ENCODE data around the gene CENPB. TPM values are rescaled to one million over a fixed set of nuclear protein-coding genes. Genes with fewer than 3 reads are reported as not detected.

The CENPB gene
- total and polyA plus RNA-seq, 2 of the 4 experiments (the other 2 are of a cell fraction), result 45.7 to 59.1 TPM

DNA sequence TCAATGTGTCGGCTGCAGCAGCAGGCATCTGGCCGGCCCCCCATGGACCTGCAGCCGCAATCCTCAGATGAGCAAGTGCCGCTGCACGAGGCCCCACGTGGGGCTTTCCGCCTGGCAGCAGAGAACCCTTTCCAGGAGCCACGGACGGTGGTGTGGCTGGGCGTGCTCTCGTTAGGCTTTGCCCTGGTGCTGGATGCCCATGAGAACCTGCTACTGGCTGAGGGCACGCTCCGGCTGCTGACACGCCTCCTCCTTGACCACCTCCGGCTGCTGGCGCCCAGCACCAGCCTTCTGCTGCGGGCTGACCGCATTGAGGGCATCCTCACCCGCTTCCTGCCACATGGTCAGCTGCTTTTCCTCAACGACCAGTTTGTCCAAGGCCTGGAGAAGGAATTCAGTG, 37.3 kb upstream of the CENPB start:
- ChIA-PET CTCF (no interaction called here), POLR2A (ENCODE audit: unreplicated experiment) (no interaction called here)
- no peak overlapping the region for H4K91ac ChIP-seq (ENCODE audit: insufficient read depth, low read depth, low read length)
- H3K14ac ChIP-seq (replicated peaks; ENCODE audit: low read depth, low read length), result no peak overlapping the region
- H3K27me3 ChIP-seq (ENCODE audit: control insufficient read depth, insufficient read depth, low read length), result no peaks in the 10 kb centered on the region
- no peak overlapping the region for H3K56ac ChIP-seq (ENCODE audit: extremely low read depth, insufficient read depth, low read length)
- no peak for DNase-seq
- 95% methylated on average over 14 of the region's 20 CpGs; no CpG with 5 or more reads in 1 of the 2 experiments for WGBS, 2 experiments (ENCODE audit: extremely low coverage in 2 of 2, insufficient read length in 1 of 2)
- no peak overlapping the region for H2BK15ac ChIP-seq (ENCODE audit: low read depth, low read length)
- no peak overlapping the region for H2BK120ac ChIP-seq (ENCODE audit: low read depth, low read length)
- H3K4ac ChIP-seq (ENCODE audit: low read depth, low read length), result no peak overlapping the region
- peaks cover 14 to 28% of the 10 kb centered on the region in 2 experiments; a peak in 3 of 4 replicates for H3K79me1 ChIP-seq (ENCODE audit: low read depth in 1 of 2, low read length in 2 of 2)
- H2AK5ac ChIP-seq (ENCODE audit: low read depth, low read length), result no peak overlapping the region
- no peak overlapping the region for H4K8ac ChIP-seq (ENCODE audit: low read depth in 2 of 2, low read length in 2 of 2)
- H3K4me2 ChIP-seq (ENCODE audit: low read depth, low read length), result no peak overlapping the region
- H2BK5ac ChIP-seq (ENCODE audit: low read depth, low read length, poor library complexity, severe bottlenecking), result no peak overlapping the region
- H3K9me1 ChIP-seq (ENCODE audit: insufficient read depth, low read length), result 0 out of 2 replicates have a peak, but pooled peaks cover 8% of the 10 kb centered on the region
- no peak overlapping the region for H2BK20ac ChIP-seq (ENCODE audit: low read depth, low read length)
- no TSS peak for BruUV-seq (replicated peaks)
- peaks cover 36% of the 10 kb centered on the region for H3K36me3 ChIP-seq (ENCODE audit: control insufficient read depth, insufficient read depth, low read length)
- no peak for ATAC-seq (ENCODE audit: low read depth)
- peaks cover 3% of the 10 kb centered on the region; the same call in 1 of the 2 replicates for H3K4me1 ChIP-seq (ENCODE audit: control insufficient read depth, insufficient read depth, low read length)
- no peak overlapping the region for H2AK9ac ChIP-seq (replicated peaks; ENCODE audit: low read depth, low read length, poor library complexity)
- H3K9ac ChIP-seq (ENCODE audit: low read depth, low read length), result no peak overlapping the region
- H4K5ac ChIP-seq (ENCODE audit: low read depth, low read length), result no peak overlapping the region
- H4K20me1 ChIP-seq (ENCODE audit: insufficient read depth, low read length), result no peaks in the 10 kb centered on the region
- in situ Hi-C loops (cut with MboI; ENCODE audit: low sequenced_read_pairs) (no loop called here), intact Hi-C loops (cut with micrococcal nuclease) (no loop called here), dilution Hi-C loops (cut with HindIII; ENCODE audit: low sequenced_read_pairs, unreplicated experiment) (no loop called here)
- no peak overlapping the region for H3K18ac ChIP-seq (ENCODE audit: low read depth, low read length)
- H3K23ac ChIP-seq (ENCODE audit: low read depth, low read length), result no peak overlapping the region
- no peak overlapping the region for H2AFZ ChIP-seq (replicated peaks; ENCODE audit: low read length, poor library complexity)
- no peaks in the 10 kb centered on the region for H3K9me3 ChIP-seq (ENCODE audit: control insufficient read depth, insufficient read depth, low read length)
- no peak overlapping the region for H3K27ac ChIP-seq (ENCODE audit: insufficient read depth, low read length)
- TF ChIP-seq RFX5 (IDR thresholded peaks at IDR 0.05; ENCODE audit: low read depth, low read length) (no peak), MAZ (IDR thresholded peaks at IDR 0.05; ENCODE audit: borderline replicate concordance, low read depth, low read length) (no peak), SMC3 (IDR thresholded peaks at IDR 0.05; ENCODE audit: low read depth, low read length) (no peak), POLR2A (IDR thresholded peaks at IDR 0.05; ENCODE audit: low read depth, low read length) (no peak), NFE2L2 (IDR thresholded peaks at IDR 0.05; ENCODE audit: low read depth, low read length) (no peak), BHLHE40 (IDR thresholded peaks at IDR 0.05; ENCODE audit: low read depth, low read length) (no peak), CEBPB (IDR thresholded peaks at IDR 0.05; ENCODE audit: low read depth, low read length) (no peak), RCOR1 (IDR thresholded peaks at IDR 0.05; ENCODE audit: insufficient replicate concordance, low read length) (no peak), FOS (IDR thresholded peaks at IDR 0.05; ENCODE audit: low read depth, low read length) (no peak)
- TF ChIP-seq, protein P1, sequence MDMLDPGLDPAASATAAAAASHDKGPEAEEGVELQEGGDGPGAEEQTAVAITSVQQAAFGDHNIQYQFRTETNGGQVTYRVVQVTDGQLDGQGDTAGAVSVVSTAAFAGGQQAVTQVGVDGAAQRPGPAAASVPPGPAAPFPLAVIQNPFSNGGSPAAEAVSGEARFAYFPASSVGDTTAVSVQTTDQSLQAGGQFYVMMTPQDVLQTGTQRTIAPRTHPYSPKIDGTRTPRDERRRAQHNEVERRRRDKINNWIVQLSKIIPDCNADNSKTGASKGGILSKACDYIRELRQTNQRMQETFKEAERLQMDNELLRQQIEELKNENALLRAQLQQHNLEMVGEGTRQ (IDR thresholded peaks at IDR 0.05; ENCODE audit: low read depth, low read length), result no peak
- H3K4me3 ChIP-seq (ENCODE audit: insufficient read depth, low read depth, low read length), result no peak overlapping the region

Measured in IMR-90 (cell line).